Fibroblast of skin of back (primary cell): ENCODE data around the gene AGAP2.

Source experiments
- DNase-seq: peaks from one replicate; pipeline ENCODE4 v3.0.0-alpha.2; 2013

AGAP2 gene

GRCh38 chr12:57735952-57736740, 2.4 kb downstream of the AGAP2 start:
- peak; percentile 35 for DNase-seq

- DNase-seq, result no peak
Measured at GRCh38 chr12:57735198-57735855, 3.2 kb downstream of the AGAP2 start.

GRCh38 chr12:57734591-57734990, 4.0 kb downstream of the AGAP2 start:
- peak; percentile 42 for DNase-seq

GRCh38 chr12:57733928-57734327, 4.6 kb downstream of the AGAP2 start:
- DNase-seq, result no peak

- no peak for DNase-seq
Measured at GRCh38 chr12:57732726-57733593, 5.6 kb downstream of the AGAP2 start.

GRCh38 chr12:57732270-57732669, 6.3 kb downstream of the AGAP2 start:
- no peak for DNase-seq

GRCh38 chr12:57731411-57732080, 7.0 kb downstream of the AGAP2 start:
- DNase-seq, result no peak

GRCh38 chr12:57730336-57731067, 8.0 kb downstream of the AGAP2 start:
- DNase-seq, result no peak

- DNase-seq, result no peak
Measured at GRCh38 chr12:57729321-57729844, 9.2 kb downstream of the AGAP2 start.

GRCh38 chr12:57727758-57728395, 10.7 kb downstream of the AGAP2 start:
- DNase-seq, result no peak

- no peak for DNase-seq
Measured at GRCh38 chr12:57726884-57727757, 11.4 kb downstream of the AGAP2 start.

- peak; percentile 87 for DNase-seq
Measured at GRCh38 chr12:57726151-57726883, 12.2 kb downstream of the AGAP2 start.

GRCh38 chr12:57725851-57726150, 12.7 kb downstream of the AGAP2 start:
- DNase-seq, result no peak

- no peak for DNase-seq
Measured at GRCh38 chr12:57724936-57725740, 13.4 kb downstream of the AGAP2 start.

GRCh38 chr12:57724003-57724935, 14.3 kb downstream of the AGAP2 start:
- DNase-seq, result no peak

- DNase-seq, result no peak
Measured at GRCh38 chr12:57723630-57723962, 14.9 kb downstream of the AGAP2 start.
